Fibroblast of skin of right quadriceps (primary cell): ENCODE data around the gene RBMS1.

Source experiments
- DNase-seq: peaks from one replicate; pipeline ENCODE4 v3.0.0-alpha.2; 2013

Gene RBMS1

DNA sequence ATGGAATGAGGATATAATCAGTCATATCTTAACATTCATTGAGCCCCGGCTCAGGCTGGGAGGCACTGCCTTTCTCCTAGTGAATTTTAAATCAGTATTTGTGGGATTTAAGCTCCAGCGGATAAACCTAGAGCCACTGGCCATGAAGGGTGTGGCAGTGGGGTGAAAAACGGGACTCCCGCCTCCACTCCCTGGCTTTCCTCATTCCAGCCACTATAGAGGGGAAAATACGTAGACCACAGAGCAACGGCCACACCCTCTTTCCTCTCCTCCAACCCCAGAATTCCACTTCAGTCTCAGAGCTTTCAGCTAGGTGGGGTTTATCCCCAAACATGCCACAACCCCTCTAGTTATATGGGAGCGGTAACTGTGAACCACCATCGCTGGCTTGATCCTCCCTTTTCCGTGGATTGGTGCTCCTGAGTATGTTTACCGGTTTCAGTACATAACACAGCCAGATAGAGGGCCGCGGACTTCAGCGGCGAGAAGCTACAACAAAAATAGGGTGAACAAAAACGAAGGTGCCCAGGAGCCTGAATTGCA is 223.0 kb downstream of the RBMS1 start:
- DNase-seq: peak; percentile 68

DNA sequence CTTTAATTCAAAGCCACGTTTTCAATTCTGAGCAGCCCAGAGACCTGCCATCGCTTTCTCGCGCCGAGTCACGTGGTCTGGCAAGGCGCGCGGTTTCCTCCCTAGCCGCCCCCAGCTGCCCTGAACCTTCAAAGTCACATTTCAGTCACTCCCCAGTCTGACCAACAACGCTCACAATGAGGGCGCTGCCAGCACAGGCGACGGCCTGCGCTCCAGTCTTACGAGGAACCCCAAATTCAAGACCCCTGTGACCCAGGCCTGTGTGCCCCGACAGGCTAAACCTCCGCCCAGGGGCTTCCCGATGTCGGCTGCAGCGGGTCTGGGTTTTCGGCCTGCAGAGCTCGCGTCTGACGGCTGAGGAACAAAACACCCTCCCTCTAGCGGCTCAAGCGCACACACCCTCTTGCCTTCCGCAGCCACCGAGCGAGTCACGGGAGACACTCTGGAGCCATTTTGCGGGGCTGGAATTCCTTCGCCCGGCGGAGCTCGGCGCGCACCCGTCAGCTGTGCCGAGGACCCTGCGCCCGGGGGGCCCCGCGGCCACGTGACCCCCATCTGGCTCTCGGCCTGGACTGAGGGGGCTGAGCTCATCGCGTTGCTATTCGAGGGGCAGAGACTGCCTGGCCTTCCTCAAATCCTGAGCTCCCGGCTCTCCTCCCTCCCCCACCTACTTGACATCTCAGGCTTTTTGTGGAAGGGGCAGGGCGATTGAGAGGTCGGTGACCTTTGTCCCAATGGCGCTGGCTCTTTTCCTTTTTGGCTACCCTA is 223.6 kb downstream of the RBMS1 start:
- peak; percentile 96 for DNase-seq

DNA sequence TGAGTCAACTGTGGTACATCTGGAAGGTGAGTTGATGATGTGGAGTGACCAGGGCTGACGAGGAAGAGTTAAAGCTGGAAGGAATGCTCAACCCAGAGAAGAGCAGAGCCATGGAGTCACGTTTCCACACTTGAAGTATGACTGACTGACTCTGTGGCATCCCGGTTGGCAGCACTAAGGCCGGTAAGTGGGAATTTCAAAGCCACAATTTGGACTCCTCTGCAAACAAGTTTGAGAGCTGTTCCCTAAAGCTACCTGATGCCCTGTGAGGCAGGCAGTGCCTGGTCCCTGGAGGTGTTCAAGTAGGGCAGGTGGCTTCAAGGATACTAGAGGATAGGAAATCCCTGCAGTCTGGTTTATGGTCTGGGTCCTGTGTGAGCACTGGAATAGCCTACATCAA is 224.2 kb downstream of the RBMS1 start:
- DNase-seq: no peak

DNA sequence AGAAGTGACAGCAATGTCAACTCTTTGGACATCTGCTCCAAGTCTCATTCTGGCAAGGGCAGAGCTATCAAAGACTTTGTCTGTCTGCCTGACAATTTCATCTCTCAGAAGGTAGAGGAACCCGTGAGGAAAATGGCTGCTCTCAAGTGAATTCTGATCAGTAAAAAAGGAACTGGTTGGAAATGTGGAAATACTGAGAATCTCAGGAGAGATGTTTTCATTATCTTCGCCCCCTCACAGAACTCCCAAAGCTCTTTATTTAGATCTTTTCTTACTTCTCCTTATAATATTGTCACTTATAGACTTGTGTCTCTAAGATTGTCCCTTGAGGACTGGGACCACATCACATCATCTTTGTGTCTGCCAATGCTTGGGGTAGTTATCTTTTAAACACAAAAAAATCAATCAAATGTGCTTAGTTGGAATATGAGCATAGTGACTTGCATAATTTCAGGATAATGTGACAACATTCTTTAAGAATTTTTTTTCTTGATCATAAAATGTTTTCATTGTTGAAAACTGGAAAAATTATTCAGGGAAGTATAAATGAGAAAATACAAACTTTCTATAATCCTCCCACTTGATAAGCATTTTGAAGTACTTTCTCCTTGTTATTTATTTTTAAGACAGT is 225.3 kb downstream of the RBMS1 start:
- DNase-seq: no peak

DNA sequence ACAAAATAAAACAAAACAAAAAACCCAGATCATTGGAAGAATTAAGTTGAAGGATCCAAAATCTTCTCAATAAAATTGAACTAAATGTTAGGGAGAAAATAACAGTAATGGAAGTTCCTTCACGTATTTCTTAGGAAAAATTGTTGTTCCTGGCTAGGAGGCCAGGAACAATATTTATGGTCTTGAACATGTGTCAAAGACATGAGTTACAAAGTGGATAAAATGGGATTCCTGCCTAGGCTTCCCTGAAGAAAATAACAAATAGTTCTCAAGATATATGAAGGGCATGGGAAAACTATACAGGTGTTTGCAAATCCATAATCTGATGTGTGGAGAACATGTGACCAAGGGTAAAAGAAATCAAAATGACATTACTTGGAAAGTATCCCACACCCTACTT is 225.9 kb downstream of the RBMS1 start:
- no peak for DNase-seq

DNA sequence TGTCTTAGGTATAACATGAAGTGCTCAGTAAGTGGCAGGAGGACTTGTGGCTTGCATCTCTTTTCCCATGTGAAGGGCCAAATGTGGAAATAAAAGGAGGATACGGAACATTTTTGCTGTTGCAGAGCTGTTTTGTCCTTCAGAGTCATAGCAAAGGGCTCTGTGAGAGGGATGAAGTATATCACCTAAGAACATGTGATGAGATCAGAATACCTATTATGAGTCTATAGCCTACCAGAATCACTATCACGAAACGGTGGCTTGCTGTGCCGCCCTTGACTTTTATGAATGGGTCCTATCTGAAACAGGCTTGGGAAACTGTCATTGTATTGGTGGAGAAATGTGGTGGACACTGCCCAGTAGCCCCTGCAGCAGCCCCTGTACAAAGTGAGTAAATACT is 226.6 kb downstream of the RBMS1 start:
- no peak for DNase-seq

DNA sequence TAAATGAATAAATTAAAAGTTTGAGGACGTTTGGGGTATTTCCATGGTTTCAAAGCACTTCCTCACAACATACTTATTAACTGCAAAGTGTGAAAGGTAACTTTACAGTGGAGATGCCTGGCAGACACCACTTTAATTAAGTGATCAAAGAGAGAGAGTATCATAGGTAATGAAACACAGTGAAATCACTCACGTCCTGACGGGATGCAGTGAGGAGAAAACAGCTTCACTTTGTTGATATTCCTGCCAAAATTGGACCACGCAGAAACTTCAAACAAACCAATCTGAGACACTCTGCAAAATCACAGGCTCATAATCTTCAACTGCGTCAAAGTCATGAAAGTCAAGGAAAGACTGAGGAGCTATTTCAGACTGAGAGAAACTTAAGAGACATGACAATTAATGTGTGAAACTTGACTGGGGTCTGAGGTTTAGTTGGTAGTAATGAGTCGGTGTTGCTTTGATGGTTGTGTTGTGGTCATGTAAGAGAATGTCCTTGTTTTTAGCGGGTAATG is 227.5 kb downstream of the RBMS1 start:
- no peak for DNase-seq

DNA sequence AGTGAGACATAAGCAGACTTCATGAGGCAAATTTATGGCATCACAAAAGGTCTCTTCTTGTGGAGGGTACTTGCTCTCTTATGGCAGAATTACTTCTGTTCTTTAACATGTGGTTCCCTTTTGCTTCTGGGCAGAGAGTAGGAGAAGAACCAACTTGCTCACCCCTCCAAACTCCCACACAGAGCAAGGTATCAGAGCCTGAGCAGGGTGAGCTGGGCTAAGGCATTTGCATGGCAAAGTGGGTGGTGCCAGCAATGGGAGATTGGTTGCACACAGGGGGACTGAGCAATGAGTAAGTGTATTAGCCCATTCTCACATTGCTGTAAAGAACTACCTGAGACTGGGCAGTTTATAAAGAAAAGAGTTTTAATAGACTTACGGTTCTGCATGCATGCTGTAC is 229.3 kb downstream of the RBMS1 start:
- DNase-seq: no peak

DNA sequence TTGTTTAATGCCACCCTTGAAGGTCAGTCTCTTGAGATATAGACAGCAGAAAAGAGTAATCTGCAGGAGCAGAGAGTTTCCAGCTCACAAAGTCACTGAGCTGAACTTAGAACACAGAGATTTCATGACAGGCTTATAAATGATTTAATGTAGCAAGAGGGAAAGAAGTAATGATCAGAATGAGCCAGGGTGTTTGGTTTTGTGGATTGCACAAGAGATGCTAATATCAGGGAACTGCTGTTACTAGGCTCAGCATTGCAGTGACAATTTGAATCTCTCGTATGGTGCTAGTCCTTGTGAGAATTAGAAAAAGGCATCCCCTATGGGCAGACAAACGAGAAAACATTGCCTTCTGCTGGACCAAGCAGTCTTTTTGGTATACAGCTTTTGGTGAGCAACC is 231.9 kb downstream of the RBMS1 start:
- DNase-seq: no peak

DNA sequence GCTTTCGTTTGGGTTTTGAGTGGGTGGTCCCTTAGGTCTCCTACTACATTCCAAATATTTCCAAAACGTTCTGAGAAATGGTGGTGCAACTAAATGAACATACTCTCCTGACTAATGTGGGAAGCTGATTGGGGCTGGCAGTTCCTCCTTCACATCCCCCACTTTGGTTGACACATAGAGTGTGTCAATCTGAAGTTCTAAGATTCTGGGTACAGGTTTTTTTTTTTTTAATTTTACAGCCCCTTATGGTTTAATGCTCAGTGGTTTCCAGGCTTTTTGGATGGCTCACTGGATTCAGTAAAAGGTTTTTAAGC is 235.2 kb downstream of the RBMS1 start:
- no peak for DNase-seq

DNA sequence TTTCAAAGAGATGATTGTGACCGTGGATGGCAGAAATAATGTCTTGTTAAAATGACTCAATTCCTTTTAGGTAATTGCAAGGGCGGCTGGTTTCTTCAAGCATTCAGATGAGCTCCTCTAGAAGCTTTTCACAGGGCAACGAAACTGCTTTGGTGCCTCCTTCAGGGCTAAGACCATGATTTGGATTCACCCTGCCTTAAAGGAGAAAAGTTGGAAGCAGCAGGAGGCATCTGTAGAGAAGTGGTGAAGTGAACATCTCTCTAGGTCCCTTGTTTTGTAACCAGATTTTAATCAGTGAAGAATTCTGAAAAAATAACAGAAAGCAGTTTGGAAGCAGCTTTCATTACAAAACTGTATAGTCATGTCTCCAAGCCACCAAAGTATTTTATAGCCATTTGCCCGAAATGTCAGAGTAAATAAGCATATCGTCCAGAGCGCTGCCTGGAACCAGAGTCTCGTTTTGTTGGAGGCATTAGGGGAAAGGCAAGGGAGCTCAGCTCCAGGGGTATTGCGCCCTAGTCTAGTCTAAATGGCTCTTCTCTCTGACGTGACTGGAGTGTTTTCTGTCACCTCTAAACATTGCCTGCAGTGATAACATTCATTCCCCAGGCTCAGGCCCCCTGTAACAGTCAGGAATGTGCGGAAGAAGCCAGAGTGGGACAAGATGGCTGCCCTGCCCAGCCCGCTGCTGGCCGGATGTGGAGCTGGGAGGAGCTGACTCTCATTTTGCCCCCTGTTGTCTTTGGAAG is 235.7 kb downstream of the RBMS1 start:
- no peak for DNase-seq

DNA sequence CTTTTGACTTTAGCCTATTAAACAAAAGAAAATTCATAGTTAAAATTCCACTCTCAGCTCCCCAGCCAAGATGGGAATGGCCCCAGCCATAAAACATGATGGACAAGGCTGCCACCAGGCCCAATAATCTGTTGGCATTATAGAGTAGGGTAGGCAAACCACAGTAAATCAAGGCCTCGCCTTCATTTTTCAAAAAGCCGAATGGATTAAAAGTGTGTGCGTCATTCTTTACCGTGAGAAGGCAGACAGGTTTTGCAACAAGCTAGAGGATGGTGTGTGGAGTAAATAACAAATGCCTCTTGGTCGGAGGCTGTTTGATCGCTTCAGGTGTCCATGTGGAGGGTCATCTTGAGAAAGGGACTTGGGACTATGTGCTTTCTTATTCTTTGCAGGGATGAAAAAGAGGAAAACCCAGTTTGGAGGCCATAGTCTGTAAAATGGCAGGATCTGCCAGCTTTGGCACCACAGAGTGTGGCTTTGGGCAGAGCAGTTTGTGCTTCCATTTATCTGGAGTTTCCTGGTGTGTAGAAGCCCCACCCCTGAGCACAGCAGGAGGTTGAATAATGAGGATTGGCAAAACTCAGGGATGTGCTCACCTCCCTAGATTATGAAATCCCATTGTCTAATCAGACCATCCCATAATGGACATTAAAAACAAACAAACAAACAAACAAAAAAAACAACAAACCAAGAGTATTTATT is 236.4 kb downstream of the RBMS1 start:
- peak; percentile 25 for DNase-seq

DNA sequence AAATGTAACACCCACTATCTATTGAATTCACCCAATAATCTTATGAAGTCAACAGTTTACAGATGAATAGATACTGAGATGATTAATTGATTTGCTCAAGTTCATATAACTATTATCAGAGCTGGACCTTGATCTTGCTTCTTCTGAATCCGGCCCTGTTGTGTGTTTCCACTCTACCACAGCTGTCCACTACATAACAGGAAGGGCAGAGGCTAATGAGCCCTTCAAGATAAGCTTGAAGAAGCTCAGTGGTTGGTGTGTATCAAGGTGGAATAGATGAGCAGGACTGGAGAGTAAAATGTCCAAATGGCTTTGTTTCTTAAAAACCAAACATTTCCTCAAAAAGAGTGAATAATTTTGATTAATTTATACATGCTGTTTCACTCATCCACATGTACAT is 237.1 kb downstream of the RBMS1 start:
- no peak for DNase-seq

DNA sequence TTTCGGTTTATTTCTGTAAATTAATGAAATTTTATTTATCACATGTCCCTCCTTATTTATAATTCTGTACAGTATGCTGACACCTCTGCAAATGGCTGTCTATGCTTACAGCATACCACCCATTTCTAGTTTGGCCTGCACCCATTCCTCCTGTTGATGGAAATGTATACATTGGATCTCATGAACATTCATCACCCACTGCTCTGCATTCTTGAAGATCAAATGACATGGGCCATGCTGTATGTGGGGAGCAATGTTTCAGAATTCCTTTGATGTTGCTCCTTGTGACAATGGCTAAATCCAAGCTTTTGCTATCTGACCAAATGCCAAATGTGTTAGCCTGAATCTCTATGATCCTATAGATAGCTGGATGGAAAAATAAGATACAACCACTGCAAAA is 238.2 kb downstream of the RBMS1 start:
- no peak for DNase-seq

DNA sequence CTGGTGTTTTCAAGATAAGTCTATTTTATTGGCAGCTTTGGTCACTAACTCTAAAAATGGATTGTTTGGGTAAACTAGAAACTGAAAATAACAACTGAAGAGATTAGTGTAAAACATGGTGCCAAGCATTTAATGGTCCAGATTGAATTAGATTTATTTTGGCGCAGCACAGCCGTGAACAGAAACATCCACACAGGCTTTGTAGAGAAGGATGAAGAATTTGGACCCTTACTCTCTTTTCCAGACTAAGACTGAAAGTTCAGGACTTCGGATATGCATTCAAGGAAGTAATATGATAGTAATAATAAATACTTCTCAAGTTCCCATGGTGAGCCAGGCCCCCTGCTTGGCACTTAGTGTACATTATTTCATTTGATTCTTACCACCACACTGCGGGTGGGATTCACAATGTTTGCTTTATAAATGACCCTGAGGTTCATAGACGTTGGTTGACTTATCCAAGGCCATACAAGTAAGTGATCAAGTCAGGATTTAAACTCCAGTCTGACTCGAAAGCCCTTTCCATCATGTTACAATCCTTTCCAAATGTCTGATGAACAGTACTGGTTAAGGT is 239.3 kb downstream of the RBMS1 start:
- no peak for DNase-seq

DNA sequence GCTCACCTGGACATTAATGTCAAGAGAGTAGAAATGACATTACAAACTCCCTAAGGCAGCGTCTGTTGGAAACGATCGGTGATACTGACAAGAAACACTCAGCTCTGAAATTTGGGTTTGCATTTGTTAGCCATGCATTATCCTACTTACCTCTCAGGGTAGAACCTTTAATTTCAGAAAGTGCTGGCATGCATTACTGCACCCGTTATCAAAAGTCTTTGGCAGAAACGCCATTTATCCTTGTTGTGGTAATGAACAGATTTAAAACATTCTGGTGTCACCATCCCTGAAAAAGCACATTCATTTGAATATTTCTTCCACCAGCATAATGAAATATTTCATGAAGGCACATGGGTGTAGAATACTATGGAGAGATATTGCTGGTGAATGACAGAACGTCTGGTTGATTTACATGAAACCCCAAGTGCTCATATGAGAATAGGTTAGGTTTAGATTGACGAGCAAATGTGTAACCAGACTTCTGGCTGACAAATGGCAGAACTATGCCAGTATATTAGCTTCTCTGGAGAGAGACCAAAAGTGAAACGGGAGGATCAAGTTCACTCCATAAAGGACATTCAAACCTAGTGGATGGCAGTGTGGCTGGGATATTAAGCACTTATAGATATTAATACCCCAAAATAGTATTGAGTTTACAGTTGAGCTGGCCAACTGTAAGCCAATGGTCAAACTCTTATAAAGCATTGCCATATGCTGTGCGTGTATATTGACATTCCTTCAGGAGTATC is 240.0 kb downstream of the RBMS1 start:
- peak; percentile 50 for DNase-seq

DNA sequence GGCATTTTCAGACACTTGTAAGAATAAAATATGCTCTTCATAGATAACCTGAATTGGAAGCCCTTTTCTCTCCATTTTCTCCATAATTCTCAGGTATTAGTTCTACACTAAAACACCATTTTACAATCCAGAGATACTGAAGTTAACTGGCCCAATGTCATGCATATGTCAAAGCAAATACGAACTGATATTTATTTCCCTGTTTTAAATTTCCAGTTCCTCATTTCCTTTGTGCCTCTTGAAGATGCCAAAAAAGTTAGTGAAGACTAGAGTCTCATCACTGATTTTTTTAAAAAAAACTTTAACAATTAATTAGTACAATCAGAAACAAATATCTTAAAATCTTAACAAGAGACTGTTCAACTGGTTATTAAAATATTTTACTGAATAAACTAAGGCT is 240.7 kb downstream of the RBMS1 start:
- DNase-seq: no peak

DNA sequence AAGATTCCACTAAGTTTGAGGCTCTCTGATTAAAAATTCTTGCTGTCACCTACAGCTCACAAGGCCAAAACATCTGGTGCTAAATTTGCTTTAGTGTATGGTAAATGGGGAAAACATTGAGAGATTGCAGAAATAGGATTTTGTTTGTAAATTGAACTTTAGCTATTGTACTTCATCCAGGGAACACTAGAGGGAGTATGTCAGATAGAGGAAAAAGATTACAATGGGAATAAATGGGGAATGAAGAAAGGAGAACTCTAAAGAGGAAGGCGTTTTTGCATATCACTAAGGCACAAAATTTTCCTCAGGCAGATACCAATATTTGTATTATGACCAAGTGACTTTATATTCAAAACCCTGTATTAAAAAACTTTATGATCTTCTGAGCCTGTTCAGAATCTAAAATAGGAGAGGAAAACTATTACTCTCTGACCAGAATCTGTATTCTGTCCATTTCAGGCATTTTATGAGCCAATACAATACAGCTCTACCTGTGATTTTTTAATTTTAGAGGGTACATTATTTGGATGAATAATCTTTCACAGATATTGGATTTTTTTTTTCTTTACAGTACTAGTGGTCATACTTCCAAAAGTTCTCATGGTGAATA is 241.2 kb downstream of the RBMS1 start:
- peak; percentile 42 for DNase-seq

DNA sequence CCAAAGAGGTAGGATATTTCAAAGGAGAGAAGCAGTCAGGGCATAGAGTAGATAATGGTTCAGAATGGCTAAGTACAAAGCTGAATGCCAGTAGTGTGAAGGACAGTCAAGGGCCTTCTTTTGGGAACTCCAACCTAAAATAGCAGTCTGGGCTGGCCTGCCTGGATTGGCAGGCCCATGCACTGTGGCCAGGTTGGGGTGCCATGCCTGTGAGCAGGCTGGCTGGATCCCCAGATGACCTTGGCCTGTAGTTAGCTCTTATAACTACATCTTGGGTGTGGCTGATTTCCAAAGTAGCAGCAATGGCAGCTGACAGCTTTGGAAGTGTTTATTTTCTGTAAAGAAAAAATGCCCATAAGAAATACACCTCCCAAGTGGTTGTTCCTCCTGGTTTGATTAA is 242.0 kb downstream of the RBMS1 start:
- DNase-seq: no peak

DNA sequence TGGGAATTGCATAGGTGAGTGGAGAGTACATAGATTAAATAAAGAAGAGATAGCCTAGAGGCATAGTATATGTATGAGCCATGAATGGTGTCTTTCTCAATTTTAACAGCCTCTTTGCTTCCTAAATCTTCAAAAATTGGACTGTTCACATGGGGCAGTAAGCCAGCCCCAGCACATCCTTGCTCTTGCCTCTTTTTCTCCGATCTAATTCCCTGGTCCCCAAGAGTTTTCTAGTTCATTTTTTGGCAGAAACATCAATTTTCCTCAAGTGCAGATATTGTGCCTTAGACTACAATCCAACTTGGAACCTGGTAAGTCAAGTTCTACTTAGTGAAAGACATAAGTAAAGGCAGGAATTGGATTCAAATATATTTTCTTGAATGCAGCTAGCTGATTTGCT is 243.7 kb downstream of the RBMS1 start:
- no peak for DNase-seq

DNA sequence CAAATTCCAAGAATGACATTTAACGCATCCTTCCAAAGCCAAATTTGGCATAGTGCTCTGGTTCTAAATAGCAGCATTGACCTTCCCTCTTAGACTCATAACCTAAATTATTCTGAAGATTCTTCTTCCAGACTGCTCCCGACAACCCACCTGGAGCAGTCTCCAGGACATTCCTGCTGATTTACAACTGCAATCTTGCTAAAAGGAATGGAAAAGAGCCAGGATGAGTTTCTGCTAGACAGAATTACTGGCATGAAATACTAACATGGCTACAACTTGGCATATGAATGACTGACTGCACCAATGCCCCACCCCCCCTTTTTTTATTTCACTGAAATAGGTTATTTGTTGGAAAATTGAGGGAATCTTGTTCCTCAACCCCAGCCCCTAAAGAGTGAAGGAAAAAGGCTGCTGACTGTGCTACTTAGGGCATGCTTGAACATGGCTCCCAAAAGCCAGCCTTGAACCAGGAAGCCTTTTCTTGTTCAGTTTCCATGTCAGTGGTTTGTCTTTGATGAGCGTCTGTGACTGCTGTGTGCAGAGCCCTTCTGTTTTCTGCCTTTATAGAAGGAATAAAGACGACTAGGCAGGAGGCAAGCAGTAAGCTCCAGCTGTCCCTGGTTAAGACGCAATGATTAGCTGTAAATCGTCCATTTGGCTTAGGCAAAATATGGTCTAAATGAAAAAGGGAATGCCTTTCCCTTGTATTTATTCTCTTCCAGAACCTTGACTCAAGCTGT is 246.1 kb downstream of the RBMS1 start:
- DNase-seq: no peak
